Thyroid gland (tissue), 4 donors: ENCODE measurements around the gene GPN2. TPM values are rescaled to one million over a fixed set of nuclear protein-coding genes. Genes with fewer than 3 reads are reported as not detected.
"Not testable (repeated sequence)": the region's sequence is repeated elsewhere in the genome, so short reads cannot be mapped to it uniquely, and the experiment has no call there.

Source experiments
- DNase-seq, 2 donors: peaks; one replicate each; pipeline ENCODE4 v3.0.0-alpha.2; 2019
- H3K27ac ChIP-seq, 3 donors: fragments of 200-600 bp; sonication (generic); 1 replicate in 2 of 3; 2 replicates in 1 of 3; pipeline ENCODE4 v1.5.1; 2016 to 2019; ENCODE audit warnings: mild to moderate bottlenecking in 1 of 3, moderate library complexity in 1 of 3
- H3K27me3 ChIP-seq: fragments of 200-600 bp; sonication (generic); one replicate; pipeline ENCODE4 v1.5.1; 2019
- H3K36me3 ChIP-seq, 2 donors: fragments of 200-600 bp; sonication (generic); one replicate each; pipeline ENCODE4 v1.5.1; 2016 to 2019
- H3K4me1 ChIP-seq, 2 donors: fragments of 200-600 bp; sonication (generic); one replicate each; pipeline ENCODE4 v1.5.1; 2017 to 2019
- H3K4me3 ChIP-seq, 3 donors: fragments of 200-600 bp; sonication (generic); replicated peaks in 1 of 3; 1 replicate in 2 of 3; 2 replicates in 1 of 3; pipeline ENCODE4 v1.5.1; 2016; ENCODE audit warnings: mild to moderate bottlenecking in 1 of 3
- H3K9me3 ChIP-seq: fragments of 200-600 bp; sonication (generic); one replicate; pipeline ENCODE4 v1.5.1; 2017
- CTCF ChIP-seq, 6 experiments: fragments of 200-600 bp in 3 of 6; fragments of 450-650 bp in 3 of 6; sonication (generic) in 3 of 6; IDR thresholded peaks; one replicate each; pipeline ENCODE4 v1.5.1; 2016 to 2019; ENCODE audit warnings: antibody characterized with exemption in 6 of 6, mild to moderate bottlenecking in 2 of 6, inconsistent platforms in 1 of 6, moderate library complexity in 1 of 6
- POLR2A ChIP-seq, 2 donors: fragments of 450-650 bp; IDR thresholded peaks; one replicate each; pipeline ENCODE4 v1.6.1; 2017; ENCODE audit warnings: antibody characterized with exemption in 2 of 2, mild to moderate bottlenecking in 2 of 2, moderate library complexity in 1 of 2
- WGBS, 2 donors: methylation state at CpG; one replicate each; pipeline ENCODE4 v1.1.5; 2017; 5-methylcytosine and 5-hydroxymethylcytosine counted together
- intact Hi-C: fragments of 100-400 bp; cut with DNase I; formaldehyde crosslinking; loops from one replicate; pipeline ENCODE4 v1.15.1; 2023
- total RNA-seq, 4 donors: library from RNA; depleted of rRNA; stranded (reverse); fragments of >200 nt; gene quantifications; one replicate each; pipeline ENCODE4 v1.2.3, GENCODE V29; 2016

Gene GPN2
- total RNA-seq, 4 donors from 2014 or later: 14.3 to 18.8 (median 16.4) TPM

GRCh38 chr1:26890467-26890796 lies 349 bp upstream of the GPN2 start:
- no peak for DNase-seq

GRCh38 chr1:26888231-26888630 lies 1.9 kb downstream of the GPN2 start:
- 85 to 95% methylated on average over 1 of the region's 1 CpG for WGBS, 2 donors
- H3K9me3 ChIP-seq: no peaks in the 10 kb centered on the region
- peaks cover 53 to 55% of the 10 kb centered on the region in 2 donors for H3K36me3 ChIP-seq
- no peak for DNase-seq
- no peak for TF ChIP-seq POLR2A (IDR thresholded peaks at IDR 0.05)
- TF ChIP-seq CTCF (IDR thresholded peaks at IDR 0.05): no peak
- intact Hi-C loops: no loop called here
- peaks cover 3 to 9% of the 10 kb centered on the region in 2 donors for H3K4me1 ChIP-seq
- no peaks in the 10 kb centered on the region for H3K27me3 ChIP-seq
- H3K27ac ChIP-seq: no peak overlapping the region
- no peak overlapping the region for H3K4me3 ChIP-seq

More at GRCh38 chr1:26890467-26890796, 349 bp upstream of the GPN2 start:
- Histone ChIP-seq H3K4me3 (peak overlapping the region; percentile 87 to 94 (median 92)), H3K27ac (peak overlapping the region; percentile 88 to 91 (median 90)), H3K4me1 (peaks cover 3 to 9% of the 10 kb centered on the region in 2 donors), H3K9me3 (no peaks in the 10 kb centered on the region), H3K27me3 (no peaks in the 10 kb centered on the region), H3K36me3 (peaks cover 37 to 50% of the 10 kb centered on the region in 2 donors)
- intact Hi-C loops: no loop called here
- no peak for TF ChIP-seq CTCF (IDR thresholded peaks at IDR 0.05)
- TF ChIP-seq POLR2A (IDR thresholded peaks at IDR 0.05): no peak
- WGBS, 2 donors: 3 to 9% methylated on average over 5 to 12 of the region's 12 CpGs

DNA sequence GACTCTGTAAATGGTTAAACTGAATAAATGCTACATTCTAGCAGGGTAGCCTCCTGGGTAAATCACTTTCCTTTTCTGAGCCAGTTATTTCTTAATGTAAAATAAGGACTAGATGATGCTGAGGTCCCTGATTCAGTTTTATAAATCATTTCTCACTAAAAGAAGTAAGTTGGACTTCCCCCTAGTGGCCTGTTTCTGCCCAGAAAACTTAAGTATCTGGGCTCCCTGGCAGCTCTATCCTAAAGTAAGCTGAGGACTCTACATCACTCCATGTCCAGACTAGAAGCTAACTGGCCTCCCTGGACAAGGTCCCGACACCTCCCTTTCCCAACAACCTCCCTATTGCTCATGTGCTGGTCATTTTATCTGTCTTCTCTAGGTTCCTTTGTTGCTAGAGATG lies 3.0 kb downstream of the GPN2 start:
- peaks cover 52 to 59% of the 10 kb centered on the region in 2 donors for H3K36me3 ChIP-seq
- no peak overlapping the region for H3K4me3 ChIP-seq
- no peak for DNase-seq
- no peaks in the 10 kb centered on the region for H3K27me3 ChIP-seq
- WGBS, 2 donors: 85 to 100% methylated on average over 1 of the region's 1 CpG
- intact Hi-C loops: no loop called here
- TF ChIP-seq POLR2A (IDR thresholded peaks at IDR 0.05): no peak
- peak in 4 of 6 experiments; percentile 11 to 39 (median 22) for TF ChIP-seq CTCF (IDR thresholded peaks at IDR 0.05)
- no peaks in the 10 kb centered on the region for H3K9me3 ChIP-seq
- H3K27ac ChIP-seq: no peak overlapping the region
- H3K4me1 ChIP-seq: peaks cover 3 to 9% of the 10 kb centered on the region in 2 donors

DNA sequence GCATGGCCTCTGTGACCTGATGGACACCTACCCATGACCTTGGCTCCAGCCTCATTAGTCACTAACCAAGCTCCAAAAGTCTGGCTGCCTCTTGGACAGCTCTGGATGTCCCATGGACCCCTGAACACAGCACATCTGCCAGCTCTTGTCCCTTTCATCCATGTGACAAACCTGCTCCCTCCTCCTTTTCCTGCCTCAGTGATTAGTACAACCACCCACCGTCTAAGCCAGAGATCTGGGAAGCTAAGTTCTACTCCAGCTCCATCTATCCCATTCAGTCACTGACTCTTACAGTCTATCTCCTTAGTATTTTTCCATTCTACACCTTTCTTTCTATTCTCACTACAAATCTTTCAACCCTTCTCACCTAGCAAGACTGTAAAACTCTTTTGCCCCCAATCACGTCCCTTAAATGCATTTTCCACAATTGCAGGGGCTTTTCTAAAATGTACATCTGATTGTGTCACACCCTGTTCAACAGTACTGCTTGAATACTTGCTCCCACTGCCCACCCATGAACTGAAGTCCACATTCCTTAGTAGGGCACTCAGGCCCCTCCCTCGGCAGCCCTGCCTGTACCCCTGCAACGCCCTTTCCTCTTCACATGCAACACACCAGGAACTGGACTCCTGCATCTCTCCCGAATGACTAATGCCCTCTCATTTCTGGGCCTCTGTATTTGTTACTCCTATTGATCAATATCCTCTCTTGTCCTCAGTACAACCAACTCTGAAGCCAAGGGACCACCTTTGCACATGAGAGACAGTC lies 7.2 kb downstream of the GPN2 start:
- intact Hi-C loops: no loop called here
- TF ChIP-seq POLR2A (IDR thresholded peaks at IDR 0.05) (no peak), CTCF (IDR thresholded peaks at IDR 0.05) (no peak)
- Histone ChIP-seq H3K9me3 (no peaks in the 10 kb centered on the region), H3K27ac (no peak overlapping the region), H3K4me3 (no peak overlapping the region), H3K4me1 (no peaks in the 10 kb centered on the region), H3K36me3 (peaks cover 66 to 83% of the 10 kb centered on the region in 2 donors), H3K27me3 (no peaks in the 10 kb centered on the region)
- no peak for DNase-seq
- WGBS, 2 donors: 91 to 92% methylated on average over 5 of the region's 5 CpGs

DNA sequence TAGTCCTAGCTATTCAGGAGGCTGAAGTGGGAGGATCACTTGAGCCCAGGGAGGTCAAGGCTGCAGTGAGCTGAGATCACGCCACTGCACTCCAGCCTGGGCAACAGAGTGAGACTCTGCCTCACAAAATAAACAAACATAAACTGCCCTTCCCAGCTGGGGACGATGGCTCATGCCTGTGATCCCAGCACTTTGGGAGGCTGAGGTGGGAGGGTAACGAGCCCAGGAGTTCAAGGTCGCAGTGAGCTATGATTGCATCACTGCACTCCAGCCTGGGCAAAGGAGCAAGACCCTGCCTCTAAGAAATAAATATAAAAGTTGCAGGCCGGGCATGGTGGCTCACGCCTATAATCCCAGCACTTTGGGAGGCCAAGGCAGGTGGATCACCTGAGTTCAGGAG lies 8.5 kb downstream of the GPN2 start:
- H3K9me3 ChIP-seq, H3K4me1 ChIP-seq, H3K4me3 ChIP-seq, H3K27ac ChIP-seq, DNase-seq, intact Hi-C loops, H3K27me3 ChIP-seq: not testable (repeated sequence)
- 89% methylated on average over 6 of the region's 6 CpGs for WGBS, 2 donors
- H3K36me3 ChIP-seq: peaks cover 64 to 80% of the 10 kb centered on the region in 2 donors
